K562 (cell line): ENCODE results near the gene MBD3. TPM values are rescaled to one million over a fixed set of nuclear protein-coding genes. Genes with fewer than 3 reads are reported as not detected.

ENCODE experiments used
- ATF6 ChIP-seq: sonication (generic); formaldehyde crosslinking; IDR thresholded peaks from 2 replicates; pipeline ENCODE4 v1.4.0; 2020; ENCODE audit warnings: mild to moderate bottlenecking, missing genetic modification reagents
- ETV1 ChIP-seq: fragments of 450-650 bp; conservative IDR thresholded peaks from 2 replicates; pipeline ENCODE4 v1.6.1; 2016; ENCODE audit warnings: missing genetic modification characterization, control low read depth, low read depth, missing compliant biosample characterization
- FOXK1 ChIP-seq: sonication (generic); formaldehyde crosslinking; IDR thresholded peaks from 2 replicates; pipeline ENCODE4 v1.8.0; 2022; ENCODE audit warnings: missing genetic modification reagents, mild to moderate bottlenecking, borderline replicate concordance
- MTA1 ChIP-seq: fragments of 450-650 bp; IDR thresholded peaks from 2 replicates; pipeline ENCODE4 v1.6.1; 2017; ENCODE audit warnings: borderline replicate concordance
- NBN ChIP-seq: fragments of 450-650 bp; IDR thresholded peaks from 2 replicates; pipeline ENCODE4 v1.6.1; 2016; ENCODE audit warnings: low read depth, mild to moderate bottlenecking
- NFYB ChIP-seq: IDR thresholded peaks from 2 replicates; pipeline ENCODE4 v1.6.1; 2011; ENCODE audit warnings: mild to moderate bottlenecking, moderate library complexity; ENCODE audit not compliant: insufficient read length; ENCODE audit errors: extremely low read depth
- NR2C2 ChIP-seq, 2 experiments: fragments of 200-800 bp in 1 of 2; sonication (Bioruptor generic) in 1 of 2; sonication (generic) in 1 of 2; formaldehyde crosslinking in 1 of 2; IDR thresholded peaks; 2 replicates each; pipeline versions ENCODE4 v1.6.1 to v1.8.0; 2016 to 2022; ENCODE audit warnings: mild to moderate bottlenecking in 1 of 2, missing compliant biosample characterization in 1 of 2, missing genetic modification characterization in 1 of 2, missing genetic modification reagents in 1 of 2
- PKNOX1 ChIP-seq: fragments of 450-650 bp; IDR thresholded peaks from 2 replicates; pipeline ENCODE4 v1.6.1; 2016
- POLR2AphosphoS2 ChIP-seq: IDR thresholded peaks from 2 replicates; pipeline ENCODE4 v1.6.1; 2012; ENCODE audit warnings: low read length, improper control_type of control experiment
- POLR2G ChIP-seq: fragments of 200-400 bp; formaldehyde crosslinking; IDR thresholded peaks from 2 replicates; pipeline ENCODE4 v1.6.1; 2017; ENCODE audit warnings: low read depth, mild to moderate bottlenecking, antibody characterized with exemption, low read length, moderate library complexity
- PPARD ChIP-seq: fragments of 250-450 bp; sonication (Bioruptor Pico); IDR thresholded peaks from 2 replicates; pipeline ENCODE4 v1.8.0; 2022; ENCODE audit warnings: inconsistent platforms, mild to moderate bottlenecking, moderate library complexity
- TCF3 ChIP-seq: sonication (generic); formaldehyde crosslinking; IDR thresholded peaks from 2 replicates; pipeline ENCODE4 v1.4.0; 2020; ENCODE audit warnings: mild to moderate bottlenecking, missing genetic modification reagents
- VEZF1 ChIP-seq: fragments of 200-800 bp; sonication (Bioruptor generic); IDR thresholded peaks from 2 replicates; pipeline ENCODE4 v1.6.1; 2017; ENCODE audit warnings: missing genetic modification characterization, missing compliant biosample characterization
- ZKSCAN3 ChIP-seq: fragments of 250-450 bp; sonication (Bioruptor Pico); IDR thresholded peaks from 2 replicates; pipeline ENCODE4 v1.4.0; 2020
- ZNF316 ChIP-seq: fragments of 450-650 bp; IDR thresholded peaks from 2 replicates; pipeline ENCODE4 v1.6.1; 2016
- ZNF384 ChIP-seq: IDR thresholded peaks from 2 replicates; pipeline ENCODE4 v1.6.1; 2012; ENCODE audit warnings: low read depth, low read length, improper control_type of control experiment
- ZNF592 ChIP-seq: fragments of 450-650 bp; IDR thresholded peaks from 2 replicates; pipeline ENCODE4 v1.6.1; 2017; ENCODE audit warnings: antibody characterized with exemption, mild to moderate bottlenecking
- ZNF75A ChIP-seq: fragments of 450-650 bp; formaldehyde crosslinking; IDR thresholded peaks from 2 replicates; pipeline ENCODE4 v1.4.0; 2020; ENCODE audit warnings: mild to moderate bottlenecking
- polyA plus RNA-seq, 8 experiments: library from polyadenylated mRNA; depleted of rRNA in 4 of 8; stranded (reverse) in 5 of 8; unstranded in 3 of 8; fragments of >200 nt; fragmentation: Nextera tagmentation in 2 of 8; fragmentation: Illumina TruSeq in 1 of 8; extraction: Ambion mirVana in 2 of 8; extraction: Trizol in 1 of 8; gene quantifications; 2 replicates each; pipeline versions ENCODE4 v1.2.1 to v1.2.3, GENCODE V29; 2011 to 2014; ENCODE audit warnings: inconsistent platforms in 1 of 8, missing spikeins in 1 of 8
- total RNA-seq, 7 experiments: library from RNA; depleted of rRNA in 6 of 7; stranded (reverse); fragments of >200 nt in 6 of 7; fragmentation: Illumina TruSeq in 2 of 7; extraction: Trizol in 2 of 7; gene quantifications; 2 replicates each; pipeline versions ENCODE4 v1.2.1 to v1.2.3, GENCODE V29; 2011 to 2021; ENCODE audit warnings: low replicate concordance in 1 of 7

MBD3 gene
- total and polyA plus RNA-seq, 9 of the 15 experiments (the other 6 are each of a cell fraction or from before 2014, with no cell fraction given): 0.24 to 137 (median 30.9) TPM

- no peak for TF ChIP-seq NR2C2 (CRISPR knock-in tag; IDR thresholded peaks at IDR 0.05)
- peak; percentile 94 for TF ChIP-seq NR2C2 (tag; IDR thresholded peaks at IDR 0.05)
- TF ChIP-seq PPARD: no peak
- no peak for TF ChIP-seq ATF6 (CRISPR knock-in tag)
- TF ChIP-seq NFYB: no peak
- no peak for TF ChIP-seq TCF3
- no peak for TF ChIP-seq POLR2AphosphoS2
- TF ChIP-seq PKNOX1: peak; percentile 89
- peak; percentile 99 for TF ChIP-seq VEZF1 (CRISPR knock-in tag)
- TF ChIP-seq ZKSCAN3 (CRISPR knock-in tag): no peak
- peak; percentile 36; the same call in 1 of the 2 replicates for TF ChIP-seq ZNF316
- 0 out of 2 replicates have a peak, but pooled peaks have one; percentile 70 for TF ChIP-seq ZNF75A (CRISPR knock-in tag)
- peak; percentile 79; the same call in 1 of the 2 replicates for TF ChIP-seq NBN
- TF ChIP-seq POLR2G: peak; percentile 79
- no peak for TF ChIP-seq ZNF592
- peak; percentile 96 for TF ChIP-seq ZNF384
- TF ChIP-seq FOXK1: no peak
- TF ChIP-seq MTA1: peak; percentile 47; the same call in 1 of the 2 replicates
- TF ChIP-seq ETV1 (tag): peak; percentile 44; the same call in 1 of the 2 replicates
These were observed 12.8 kb upstream of the MBD3 start, which contains the start of gene UQCR11 (continued) for GRCh38 chr19:1605236-1606137.
